Measurements from ENCODE around the gene MEX3A.

The MEX3A gene

GRCh38 chr1:156062189-156062588 lies 20.1 kb downstream of the MEX3A start:
- no peak overlapping the region for H3K27ac ChIP-seq
- TF ChIP-seq CTCF (IDR thresholded peaks at IDR 0.05; ENCODE audit: low read depth, low read length): no peak
- H3K4me3 ChIP-seq (ENCODE audit: low read depth, low read length): no peak overlapping the region
- DNase-seq: no peak
- H3K27me3 ChIP-seq (ENCODE audit: insufficient read depth, low read depth, severe bottlenecking): no peaks in the 10 kb centered on the region
- H3K36me3 ChIP-seq: peaks cover 14% of the 10 kb centered on the region
- H3K9me3 ChIP-seq (ENCODE audit: severe bottlenecking): no peaks in the 10 kb centered on the region

GRCh38 chr1:156060937-156061636 lies 21.2 kb downstream of the MEX3A start, which contains the start of gene RAB25:
Gene RAB25, plus strand, starts transcription at chr1:156061160. Its CDS starts 241 bp downstream, at chr1:156061401.
- no peaks in the 10 kb centered on the region for H3K9me3 ChIP-seq (ENCODE audit: severe bottlenecking)
- no peaks in the 10 kb centered on the region for H3K27me3 ChIP-seq (ENCODE audit: insufficient read depth, low read depth, severe bottlenecking)
- peaks cover 18% of the 10 kb centered on the region for H3K36me3 ChIP-seq
- TF ChIP-seq CTCF (IDR thresholded peaks at IDR 0.05; ENCODE audit: low read depth, low read length): no peak
- H3K4me3 ChIP-seq (ENCODE audit: low read depth, low read length): no peak within 1 kb of the TSS
- DNase-seq: no peak
- no peak within 1 kb of the TSS for H3K27ac ChIP-seq

- no peaks in the 10 kb centered on the region for H3K9me3 ChIP-seq (ENCODE audit: severe bottlenecking)
- H3K27ac ChIP-seq: no peak overlapping the region
- H3K36me3 ChIP-seq: peaks cover 35% of the 10 kb centered on the region
- TF ChIP-seq CTCF (IDR thresholded peaks at IDR 0.05; ENCODE audit: low read depth, low read length): no peak
- H3K27me3 ChIP-seq (ENCODE audit: insufficient read depth, low read depth, severe bottlenecking): no peaks in the 10 kb centered on the region
- DNase-seq: no peak
- H3K4me3 ChIP-seq (ENCODE audit: low read depth, low read length): no peak overlapping the region
Measured at GRCh38 chr1:156056326-156056849, 25.9 kb downstream of the MEX3A start.

- peak overlapping the region; percentile 98 for H3K27ac ChIP-seq
- no peaks in the 10 kb centered on the region for H3K27me3 ChIP-seq (ENCODE audit: insufficient read depth, low read depth, severe bottlenecking)
- peaks cover 44% of the 10 kb centered on the region for H3K36me3 ChIP-seq
- no peaks in the 10 kb centered on the region for H3K9me3 ChIP-seq (ENCODE audit: severe bottlenecking)
- H3K4me3 ChIP-seq (ENCODE audit: low read depth, low read length): peak overlapping the region; percentile 85
- DNase-seq: no peak
- no peak for TF ChIP-seq CTCF (IDR thresholded peaks at IDR 0.05; ENCODE audit: low read depth, low read length)
Measured at GRCh38 chr1:156055281-156056048, 26.8 kb downstream of the MEX3A start.

GRCh38 chr1:156054500-156055280 lies 27.6 kb downstream of the MEX3A start, which contains the start of gene LAMTOR2:
Gene LAMTOR2, plus strand, starts transcription at chr1:156054782. Its CDS starts 108 bp downstream, at chr1:156054890.
- peaks cover 52% of the 10 kb centered on the region for H3K36me3 ChIP-seq
- 0 out of 2 replicates have a peak, but pooled peaks have one; percentile 15 for TF ChIP-seq CTCF (IDR thresholded peaks at IDR 0.05; ENCODE audit: low read depth, low read length)
- H3K27ac ChIP-seq: peak within 1 kb of the TSS; percentile 98
- peak; percentile 100 for DNase-seq
- no peaks in the 10 kb centered on the region for H3K27me3 ChIP-seq (ENCODE audit: insufficient read depth, low read depth, severe bottlenecking)
- H3K4me3 ChIP-seq (ENCODE audit: low read depth, low read length): peak within 1 kb of the TSS; percentile 85
- no peaks in the 10 kb centered on the region for H3K9me3 ChIP-seq (ENCODE audit: severe bottlenecking)

All from WERI-Rb-1 (cell line).